ENCODE data around the gene SEPTIN1. TPM values are rescaled to one million over a fixed set of nuclear protein-coding genes. Genes with fewer than 3 reads are reported as not detected.
A peak's percentile ranks its signal among the peaks of the same experiment; 100 is the strongest.

Gene SEPTIN1
- total RNA-seq, 1 experiment from 2014 or later, result 1.4 TPM

- Histone ChIP-seq H3K27me3 (ENCODE audit: insufficient read depth, low read length) (no peaks in the 10 kb centered on the region), H3K4me2 (ENCODE audit: insufficient read depth, insufficient read length, low read length) (peak overlapping the region; percentile 96), H2AK5ac (ENCODE audit: insufficient read length, low read length) (no peak overlapping the region), H3K4ac (ENCODE audit: low read depth, low read length) (peak overlapping the region; percentile 46; the same call in 1 of the 2 replicates), H3K23ac (ENCODE audit: insufficient read length, low read depth, low read length) (no peak overlapping the region), H3K56ac (ENCODE audit: insufficient read length, low read depth, low read length) (no peak overlapping the region), H2BK12ac (ENCODE audit: insufficient read length, low read depth, low read length) (no peak overlapping the region), H3K79me1 (ENCODE audit: insufficient read depth, low read depth, low read length, poor library complexity, severe bottlenecking) (peaks cover 8% of the 10 kb centered on the region), H2BK5ac (ENCODE audit: insufficient read length, low read length) (no peak overlapping the region), H3K4me1 (ENCODE audit: insufficient read depth, low read length) (no peaks in the 10 kb centered on the region), H3K14ac (ENCODE audit: insufficient read depth, low read length) (peak overlapping the region; percentile 95), H4K91ac (ENCODE audit: insufficient read length, low read depth, low read length) (no peak overlapping the region), H4K20me1 (ENCODE audit: control insufficient read depth, insufficient read depth, insufficient read length) (no peaks in the 10 kb centered on the region), H3K18ac (ENCODE audit: insufficient read length, low read depth, low read length) (peak overlapping the region; percentile 88), H2AFZ (ENCODE audit: low read length) (no peak overlapping the region), H3K9ac (ENCODE audit: extremely low read depth, insufficient read length, low read length) (peak overlapping the region; percentile 94), H3K23me2 (ENCODE audit: insufficient read length, low read depth, low read length, poor library complexity, severe bottlenecking) (peaks cover 13% of the 10 kb centered on the region), H3K27ac (ENCODE audit: insufficient read length, low read depth, low read length) (peak overlapping the region; percentile 97), H4K5ac (ENCODE audit: insufficient read length, low read depth, low read length) (no peak overlapping the region), H2BK15ac (ENCODE audit: low read depth, low read length) (no peak overlapping the region), H3K79me2 (ENCODE audit: insufficient read depth, low read length) (peaks cover 3% of the 10 kb centered on the region; the same call in 1 of the 2 replicates), H3T11ph (ENCODE audit: low read length) (no peak overlapping the region), H3K9me3 (ENCODE audit: control insufficient read depth, low read depth, low read length) (no peaks in the 10 kb centered on the region), H4K8ac (replicated peaks; ENCODE audit: insufficient read length, low read depth, low read length) (no peak overlapping the region), H2BK120ac (ENCODE audit: low read depth, low read length, poor library complexity, severe bottlenecking) (peak overlapping the region; percentile 75), H2BK20ac (ENCODE audit: low read depth, low read length, poor library complexity, severe bottlenecking) (no peak overlapping the region)
- H3K27me3 Mint-ChIP-seq (ENCODE audit: low read depth), result no peaks in the 10 kb centered on the region; the same call in 1 of the 2 replicates
- H3K27ac Mint-ChIP-seq, result peak overlapping the region; percentile 99
- no CpG with 5 or more reads among the region's 36 CpGs for WGBS (ENCODE audit: extremely low coverage, insufficient read length, low lambda C conversion rate)
- H3K9me3 Mint-ChIP-seq, result no peaks in the 10 kb centered on the region
- H3K36me3 Mint-ChIP-seq (ENCODE audit: insufficient read depth in 1 of 3, low read depth in 3 of 3), result peaks cover 27 to 71% (median 63%) of the 10 kb centered on the region in 3 experiments; a peak in 6 of 7 replicates
- H3K4me1 Mint-ChIP-seq, result peaks cover 19 to 27% of the 10 kb centered on the region in 2 experiments
- peak overlapping the region; percentile 95 to 98 for H3K4me3 Mint-ChIP-seq
- TF ChIP-seq CTCF (conservative IDR thresholded peaks at IDR 0.05), result no peak
- DNase-seq, result no peak
Measured at GRCh38 chr16:30354423-30355143, 27.8 kb downstream of the SEPTIN1 start.
